Fibroblast of skin of right biceps (primary cell): Measurements from ENCODE around the gene FAM151A.
A peak's percentile ranks its signal among the peaks of the same experiment; 100 is the strongest.

Experiments used
- DNase-seq: peaks from one replicate; pipeline ENCODE4 v3.0.0-alpha.2; 2013

Gene FAM151A

DNA sequence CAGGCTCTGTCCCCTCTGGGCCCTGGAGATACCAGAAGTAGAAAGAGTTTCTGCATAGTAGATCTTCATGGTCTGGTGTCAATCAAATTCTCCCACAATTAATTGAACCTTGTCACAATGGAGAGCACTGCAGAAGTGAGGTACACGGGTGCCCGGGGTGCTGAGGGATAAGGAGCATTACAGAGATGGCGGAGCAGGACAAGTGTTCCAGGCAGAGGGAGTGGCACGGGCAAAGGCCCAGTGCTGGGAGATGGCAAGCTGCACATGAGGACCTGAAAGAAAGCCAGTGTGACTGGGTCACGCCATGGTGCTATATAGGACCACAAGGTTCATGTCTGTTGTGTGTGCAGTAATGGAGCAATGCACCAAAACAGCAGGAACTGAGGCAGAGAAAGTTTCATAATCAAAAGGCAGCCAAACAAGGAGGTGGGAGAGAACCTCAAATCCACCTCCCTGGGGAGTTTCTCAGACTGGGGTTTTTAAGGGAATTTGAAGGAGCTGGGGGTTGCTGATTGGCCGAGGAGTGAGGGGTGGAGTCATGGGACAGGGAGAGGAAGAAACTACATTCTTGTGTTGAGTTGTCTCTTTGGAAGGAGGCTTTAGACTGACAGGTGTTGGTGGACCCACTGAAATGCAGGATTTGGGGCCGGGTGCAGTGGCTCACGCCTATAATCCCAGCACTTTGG, 47.6 kb downstream of the FAM151A start:
- DNase-seq = no peak

DNA sequence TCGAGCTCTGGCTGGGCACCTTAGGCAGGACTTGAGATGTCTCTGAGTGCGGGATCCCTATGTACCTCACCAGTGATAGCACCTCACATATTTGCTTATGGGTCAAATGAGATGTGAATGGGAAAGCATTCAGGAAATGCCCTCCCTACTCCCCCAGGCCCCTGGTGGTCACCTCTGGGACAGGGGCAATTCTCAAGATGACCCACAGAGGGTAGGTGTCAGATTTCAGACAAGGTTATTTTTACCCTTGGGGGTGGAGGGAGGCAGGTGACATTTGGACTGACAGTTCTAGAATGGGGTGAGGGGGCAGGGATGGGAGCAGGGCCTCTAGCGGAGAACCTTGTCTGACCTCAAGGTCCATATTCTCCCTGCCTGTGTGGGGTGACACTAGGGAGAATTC, 48.2 kb downstream of the FAM151A start:
- no peak for DNase-seq

DNA sequence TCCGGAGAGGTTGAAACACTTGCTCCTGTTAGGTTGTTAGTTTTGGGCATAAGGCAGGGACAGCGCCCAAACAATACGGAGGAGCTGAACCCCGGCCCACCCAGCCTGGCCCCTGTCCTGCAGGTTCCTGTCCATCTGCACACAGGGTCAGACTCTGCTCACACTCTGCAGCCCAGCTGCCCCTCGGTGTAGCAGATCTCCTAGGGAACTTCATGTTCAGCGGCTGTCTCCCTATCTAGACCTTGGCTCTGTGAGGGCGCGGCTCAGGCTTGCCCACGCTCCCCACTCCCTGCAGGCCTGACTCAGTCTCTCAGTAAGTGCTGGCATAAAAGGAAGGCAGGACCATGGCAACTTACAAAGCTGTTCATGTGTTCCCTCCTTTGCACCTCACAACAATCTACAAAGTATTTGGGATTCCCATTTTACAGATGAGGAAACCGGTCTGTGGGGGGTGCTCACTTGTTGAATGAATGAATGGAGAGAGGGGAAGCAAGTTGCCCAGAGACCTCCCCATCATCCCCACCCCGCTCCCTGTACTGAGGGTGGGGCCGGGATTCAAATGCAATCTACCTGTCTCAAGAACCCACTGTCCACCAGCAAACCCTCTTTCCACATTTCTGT, 49.1 kb downstream of the FAM151A start:
- no peak for DNase-seq

DNA sequence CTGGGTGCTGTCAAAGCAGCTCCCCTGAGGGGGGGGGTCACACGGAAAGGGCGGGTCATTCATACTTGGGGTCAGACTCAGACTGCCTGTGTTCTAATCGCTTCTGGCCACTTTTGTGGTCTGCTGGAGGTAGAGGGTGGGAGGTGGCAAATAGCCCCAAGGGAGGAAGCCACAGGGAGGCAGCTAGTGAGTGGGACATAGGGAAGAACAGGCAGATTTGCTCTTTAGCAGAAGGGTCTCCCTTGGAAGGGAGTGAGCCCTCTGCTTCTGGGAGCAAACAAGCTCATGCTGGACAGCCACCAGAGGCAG, 50.8 kb downstream of the FAM151A start:
- DNase-seq = no peak

DNA sequence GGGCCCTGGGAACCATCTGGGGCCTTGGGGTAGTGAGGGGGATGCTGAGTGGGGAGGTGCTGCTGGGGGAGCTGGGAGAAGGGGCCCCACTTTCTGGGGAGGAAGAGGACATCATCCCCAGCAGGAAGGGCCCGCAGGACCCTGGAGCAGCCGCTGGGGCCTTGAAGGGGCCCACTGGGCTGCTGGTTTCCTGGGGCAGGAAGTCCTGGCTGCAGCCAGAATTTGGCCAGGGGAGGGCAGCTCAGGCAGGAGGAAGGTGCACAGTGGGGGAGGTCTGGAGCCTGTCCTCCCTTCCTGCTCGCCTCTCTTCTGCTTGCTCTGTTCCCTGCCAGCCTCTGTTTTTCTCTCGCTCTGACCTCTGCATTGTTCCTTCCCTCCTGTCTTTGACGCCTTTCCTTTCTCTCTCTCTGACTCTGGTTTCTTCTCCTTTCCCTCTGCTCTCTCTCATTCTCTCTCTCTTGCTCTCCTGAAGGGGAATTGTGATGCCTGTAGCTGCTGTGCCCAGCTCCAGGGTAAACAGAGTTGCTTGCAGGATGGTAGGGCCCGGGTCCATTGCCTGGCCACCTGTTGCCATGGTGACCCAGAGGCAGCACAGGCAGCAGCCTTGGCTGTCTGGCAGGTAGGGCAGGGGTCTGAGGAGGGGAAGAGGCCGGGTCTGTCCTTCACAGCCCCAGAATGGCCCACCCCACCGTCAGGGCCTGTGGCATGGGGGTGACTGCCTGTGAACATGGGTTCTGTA, 51.4 kb downstream of the FAM151A start:
- no peak for DNase-seq

DNA sequence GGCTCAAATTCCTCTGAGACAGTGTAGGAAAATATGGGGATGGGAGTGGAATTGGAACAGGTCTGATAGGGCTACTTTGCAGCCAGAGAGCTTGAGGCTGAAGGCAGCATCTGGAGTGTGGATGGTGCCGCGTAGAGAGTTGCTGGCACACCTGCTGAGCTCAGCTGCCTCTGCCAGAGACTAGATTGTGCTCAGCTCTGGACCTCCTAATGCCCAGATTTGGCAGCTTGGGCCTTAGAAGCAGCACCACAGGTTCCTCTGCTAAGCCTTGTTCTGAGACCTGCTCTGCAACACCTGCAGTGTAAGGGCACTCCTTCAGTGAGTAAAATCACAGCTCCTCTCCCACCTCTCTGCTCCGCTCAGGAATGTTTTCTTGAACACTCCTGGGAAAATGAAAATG, 52.0 kb downstream of the FAM151A start:
- no peak for DNase-seq

DNA sequence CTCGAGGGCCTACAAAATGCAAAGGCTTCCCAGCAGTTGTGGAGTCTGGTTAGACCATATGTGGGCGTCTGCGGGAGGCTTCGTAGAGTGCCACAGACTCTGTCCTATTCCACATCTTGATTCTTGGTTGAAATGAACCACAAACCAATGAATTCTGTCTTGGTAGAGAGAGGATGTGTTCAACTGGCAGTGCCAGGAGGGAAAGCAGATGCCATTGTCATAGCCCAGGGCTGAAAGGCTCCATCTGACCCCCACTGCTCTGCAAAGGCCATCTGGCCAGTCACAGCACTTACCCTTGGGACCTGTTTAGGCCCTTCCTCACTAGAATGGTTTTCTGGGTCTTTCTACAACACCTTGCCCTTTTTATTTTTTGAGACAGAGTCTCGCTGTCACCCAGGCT, 53.2 kb downstream of the FAM151A start:
- no peak for DNase-seq

DNA sequence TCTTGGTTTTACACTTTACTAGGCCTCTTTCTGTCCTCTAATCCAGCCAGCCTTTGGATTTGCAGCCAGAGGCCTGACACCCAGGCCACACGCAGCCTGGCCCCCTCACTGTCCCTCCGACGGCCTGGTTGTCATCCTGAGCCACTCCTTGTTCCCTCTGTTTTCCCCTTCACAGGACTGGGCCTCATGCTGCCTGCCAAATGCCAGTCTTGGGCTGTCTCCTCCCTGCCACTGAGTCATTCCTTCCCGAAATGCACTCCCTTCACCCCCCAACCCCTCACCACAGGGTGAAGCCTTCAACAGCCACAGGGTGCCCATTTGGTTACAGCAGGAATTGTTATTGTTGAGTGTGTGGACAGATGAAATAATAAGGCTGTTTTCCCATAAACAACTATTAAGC, 54.0 kb downstream of the FAM151A start:
- peak; percentile 50 for DNase-seq

DNA sequence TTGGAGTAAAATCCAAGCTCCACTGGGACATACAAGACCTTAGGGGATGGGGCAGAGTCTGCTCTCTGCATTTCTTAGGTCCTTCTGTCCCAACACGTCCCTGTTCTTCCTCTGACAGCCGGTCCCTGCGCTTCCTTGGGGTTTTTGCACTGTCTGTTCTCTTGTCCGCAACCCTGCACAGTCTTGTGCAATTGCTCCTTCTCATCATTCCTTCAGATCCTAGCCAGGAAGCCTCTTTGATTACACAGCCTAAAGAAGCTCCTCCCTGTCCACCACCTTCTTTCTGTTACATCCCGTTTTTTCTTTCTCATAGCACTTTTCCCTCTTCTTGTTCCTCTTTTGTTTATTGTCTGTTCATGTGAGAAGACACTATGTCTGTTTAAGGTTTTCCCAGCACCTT, 55.4 kb downstream of the FAM151A start:
- no peak for DNase-seq

DNA sequence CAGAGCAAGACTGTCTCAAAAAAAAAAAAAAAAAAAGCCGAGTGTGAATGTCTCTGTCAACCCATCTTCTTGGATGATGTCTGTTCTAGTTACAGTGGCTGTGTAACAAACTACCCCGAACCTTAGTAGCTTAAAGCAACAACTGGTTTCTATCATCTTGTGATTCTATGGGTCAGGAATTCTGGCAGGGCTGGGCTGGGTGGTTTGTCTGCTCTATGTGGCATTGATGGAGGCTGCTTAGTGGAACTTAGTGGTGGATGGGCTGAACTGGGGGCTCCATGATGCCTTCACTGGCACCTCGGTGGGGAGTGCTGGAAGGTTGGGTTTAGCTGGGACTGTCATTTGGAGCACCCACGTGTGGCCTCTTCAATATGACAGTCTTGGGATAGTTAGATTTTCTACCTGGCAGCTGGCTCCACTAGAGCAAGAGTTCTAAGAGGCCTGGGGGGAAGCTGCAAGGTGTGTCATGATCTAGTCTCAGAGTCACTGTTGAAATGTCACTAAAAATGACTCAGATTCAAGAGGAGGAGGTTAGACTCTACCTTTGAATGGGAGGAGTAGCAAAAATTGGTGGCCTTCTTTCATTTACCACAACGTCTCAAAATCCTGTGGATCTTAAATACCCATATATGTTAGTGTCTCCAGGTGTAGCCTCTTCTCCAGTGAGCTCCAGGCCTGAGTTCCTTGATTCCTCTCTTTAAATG, 56.7 kb downstream of the FAM151A start:
- DNase-seq = no peak

DNA sequence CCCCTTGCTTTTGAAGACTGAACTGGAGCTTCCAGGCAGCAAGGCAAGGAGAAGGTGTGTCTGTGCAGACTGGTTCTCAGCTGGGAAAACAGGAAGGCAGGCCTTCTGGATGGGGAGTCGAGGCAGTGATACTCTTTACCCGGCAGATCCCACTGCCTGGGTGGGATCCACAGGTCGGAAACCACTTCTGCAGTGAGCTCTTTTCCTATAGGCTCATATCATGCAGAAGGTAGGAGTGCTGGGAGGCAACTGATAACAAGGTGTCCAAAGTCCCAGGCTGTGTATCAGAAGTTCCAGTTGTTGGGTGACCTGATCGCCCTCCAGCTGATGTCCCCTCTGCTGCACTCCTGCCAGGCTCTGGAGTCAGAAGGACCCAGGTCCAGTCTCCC, 58.2 kb downstream of the FAM151A start:
- no peak for DNase-seq

DNA sequence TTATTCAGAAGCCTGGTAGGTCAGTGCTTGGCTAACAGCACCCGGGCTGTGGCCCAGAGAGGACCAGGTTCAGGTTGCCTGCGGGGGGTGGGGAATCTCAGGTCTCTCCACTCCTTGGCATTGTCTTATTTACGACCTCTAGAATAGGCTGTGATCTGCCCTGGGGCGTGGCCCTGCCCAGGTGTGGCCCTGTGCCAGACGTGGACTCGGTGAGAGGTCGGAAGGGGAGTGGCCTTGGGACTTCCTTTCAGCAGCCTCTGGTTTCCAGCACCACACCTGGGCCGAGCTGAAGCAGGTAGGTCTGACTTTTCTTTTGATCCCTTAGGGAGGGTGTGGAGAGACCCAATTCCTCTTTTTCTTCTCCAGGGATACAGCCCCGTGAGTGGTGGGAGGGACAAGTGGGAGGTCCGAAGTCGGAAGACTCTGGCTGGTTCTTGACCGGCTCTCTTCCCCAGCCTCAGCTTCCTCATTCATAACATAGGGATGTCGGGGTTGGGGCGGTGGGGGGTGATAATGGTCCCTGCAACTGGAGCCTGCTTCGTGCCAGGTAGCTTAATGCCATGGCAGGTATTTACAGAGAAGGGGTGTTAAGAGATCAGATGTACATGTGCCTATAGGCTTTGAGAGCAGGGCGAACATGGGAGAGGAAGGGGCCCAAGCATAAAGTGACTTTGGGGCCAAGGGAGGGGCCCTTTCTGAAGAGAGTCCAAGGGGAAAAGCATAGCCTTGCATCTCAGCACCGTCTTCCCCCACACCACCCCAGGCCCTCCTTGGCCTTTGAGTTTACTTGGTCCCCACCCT, 58.8 kb downstream of the FAM151A start:
- DNase-seq = no peak

DNA sequence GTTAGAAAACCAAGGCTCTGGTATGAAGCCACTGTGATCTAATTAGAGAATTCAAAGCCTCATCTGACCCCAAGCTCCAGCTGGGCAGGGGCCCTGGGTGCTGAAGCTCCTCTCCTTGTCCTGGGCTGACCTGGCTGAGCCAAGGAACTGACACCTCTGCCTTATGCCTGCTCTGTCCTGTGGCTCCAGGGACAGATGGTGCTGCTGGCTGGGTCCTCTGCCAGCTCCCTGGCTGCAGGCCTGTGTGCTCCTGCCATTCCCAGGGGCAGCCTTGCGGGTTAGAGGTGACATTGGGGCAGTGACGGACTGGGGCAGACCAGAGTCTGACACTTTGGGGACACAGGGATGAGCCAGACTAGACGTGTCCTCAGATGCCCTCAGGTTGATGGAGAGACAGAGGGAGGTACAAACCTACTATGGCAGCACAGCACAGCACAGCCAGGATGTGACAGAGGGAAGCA, 63.5 kb downstream of the FAM151A start:
- DNase-seq = no peak
